Ishikawa (cell line): ENCODE measurements around the gene GNL1.

Experiments used
- CEBPB ChIP-seq: IDR thresholded peaks from 2 replicates; pipeline ENCODE4 v1.6.1; 2012
- CREB1 ChIP-seq: IDR thresholded peaks from 2 replicates; pipeline ENCODE4 v1.6.1; 2012; ENCODE audit warnings: low read depth
- EGR1 ChIP-seq: IDR thresholded peaks from 2 replicates; pipeline ENCODE4 v1.6.1; 2012
- EP300 ChIP-seq: IDR thresholded peaks from 2 replicates; pipeline ENCODE4 v1.6.1; 2012; ENCODE audit warnings: borderline replicate concordance
- FOXM1 ChIP-seq: IDR thresholded peaks from 2 replicates; pipeline ENCODE4 v1.6.1; 2012; ENCODE audit warnings: low read depth, borderline replicate concordance
- NFIC ChIP-seq: IDR thresholded peaks from 2 replicates; pipeline ENCODE4 v1.6.1; 2012
- RAD21 ChIP-seq: IDR thresholded peaks from 2 replicates; pipeline ENCODE4 v1.6.1; 2012; ENCODE audit warnings: low read depth
- TAF1 ChIP-seq: IDR thresholded peaks from 2 replicates; pipeline ENCODE4 v1.6.1; 2012; ENCODE audit warnings: low read depth, mild to moderate bottlenecking
- TCF12 ChIP-seq: IDR thresholded peaks from 2 replicates; pipeline ENCODE4 v1.6.1; 2012; ENCODE audit warnings: low read depth
- TEAD4 ChIP-seq: IDR thresholded peaks from 2 replicates; pipeline ENCODE4 v1.6.1; 2012
- USF1 ChIP-seq: IDR thresholded peaks from 2 replicates; pipeline ENCODE4 v1.6.1; 2012
- YY1 ChIP-seq: IDR thresholded peaks from 2 replicates; pipeline ENCODE4 v1.6.1; 2012; ENCODE audit warnings: low read depth
- ZBTB7A ChIP-seq: IDR thresholded peaks from 2 replicates; pipeline ENCODE4 v1.6.1; 2012; ENCODE audit warnings: low read depth
- TF ChIP-seq, protein P1 (sequence below): IDR thresholded peaks from 2 replicates; pipeline ENCODE4 v1.6.1; 2012
- TF ChIP-seq, protein P2 (sequence below): IDR thresholded peaks from 2 replicates; pipeline ENCODE4 v1.6.1; 2012; ENCODE audit warnings: low read depth, mild to moderate bottlenecking

The GNL1 gene

GRCh38 chr6:30548375-30548774, 7.9 kb downstream of the GNL1 start:
- TF ChIP-seq EGR1 (no peak), YY1 (no peak), RAD21 (no peak), TAF1 (no peak), NFIC (no peak), CEBPB (no peak), EP300 (no peak), TEAD4 (no peak), FOXM1 (no peak), USF1 (no peak), TCF12 (no peak), ZBTB7A (no peak), CREB1 (no peak)
- TF ChIP-seq, protein P1, sequence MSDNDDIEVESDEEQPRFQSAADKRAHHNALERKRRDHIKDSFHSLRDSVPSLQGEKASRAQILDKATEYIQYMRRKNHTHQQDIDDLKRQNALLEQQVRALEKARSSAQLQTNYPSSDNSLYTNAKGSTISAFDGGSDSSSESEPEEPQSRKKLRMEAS = no peak
- TF ChIP-seq, protein P2, sequence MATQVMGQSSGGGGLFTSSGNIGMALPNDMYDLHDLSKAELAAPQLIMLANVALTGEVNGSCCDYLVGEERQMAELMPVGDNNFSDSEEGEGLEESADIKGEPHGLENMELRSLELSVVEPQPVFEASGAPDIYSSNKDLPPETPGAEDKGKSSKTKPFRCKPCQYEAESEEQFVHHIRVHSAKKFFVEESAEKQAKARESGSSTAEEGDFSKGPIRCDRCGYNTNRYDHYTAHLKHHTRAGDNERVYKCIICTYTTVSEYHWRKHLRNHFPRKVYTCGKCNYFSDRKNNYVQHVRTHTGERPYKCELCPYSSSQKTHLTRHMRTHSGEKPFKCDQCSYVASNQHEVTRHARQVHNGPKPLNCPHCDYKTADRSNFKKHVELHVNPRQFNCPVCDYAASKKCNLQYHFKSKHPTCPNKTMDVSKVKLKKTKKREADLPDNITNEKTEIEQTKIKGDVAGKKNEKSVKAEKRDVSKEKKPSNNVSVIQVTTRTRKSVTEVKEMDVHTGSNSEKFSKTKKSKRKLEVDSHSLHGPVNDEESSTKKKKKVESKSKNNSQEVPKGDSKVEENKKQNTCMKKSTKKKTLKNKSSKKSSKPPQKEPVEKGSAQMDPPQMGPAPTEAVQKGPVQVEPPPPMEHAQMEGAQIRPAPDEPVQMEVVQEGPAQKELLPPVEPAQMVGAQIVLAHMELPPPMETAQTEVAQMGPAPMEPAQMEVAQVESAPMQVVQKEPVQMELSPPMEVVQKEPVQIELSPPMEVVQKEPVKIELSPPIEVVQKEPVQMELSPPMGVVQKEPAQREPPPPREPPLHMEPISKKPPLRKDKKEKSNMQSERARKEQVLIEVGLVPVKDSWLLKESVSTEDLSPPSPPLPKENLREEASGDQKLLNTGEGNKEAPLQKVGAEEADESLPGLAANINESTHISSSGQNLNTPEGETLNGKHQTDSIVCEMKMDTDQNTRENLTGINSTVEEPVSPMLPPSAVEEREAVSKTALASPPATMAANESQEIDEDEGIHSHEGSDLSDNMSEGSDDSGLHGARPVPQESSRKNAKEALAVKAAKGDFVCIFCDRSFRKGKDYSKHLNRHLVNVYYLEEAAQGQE = no peak

DNA sequence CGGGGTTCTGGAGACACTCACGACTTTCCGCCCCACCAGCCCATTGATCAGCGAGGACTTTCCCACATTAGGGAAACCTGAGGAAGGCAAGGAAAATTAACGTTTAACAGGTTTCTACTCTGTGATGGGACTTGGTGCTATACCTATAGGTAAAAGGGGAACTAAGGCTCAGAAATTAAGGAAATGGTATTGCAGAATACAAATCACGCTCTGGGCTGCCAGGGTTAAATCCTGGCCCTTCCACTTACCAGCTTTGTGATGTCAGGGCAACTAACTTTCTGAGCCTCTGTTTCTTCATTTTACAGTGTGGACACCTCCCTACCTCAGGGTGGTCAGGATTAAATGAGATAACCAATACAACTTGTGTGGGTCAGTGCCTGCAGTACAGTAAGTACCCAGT, 8.8 kb downstream of the GNL1 start:
- TF ChIP-seq ZBTB7A (no peak), CREB1 (no peak), TCF12 (no peak), FOXM1 (no peak), RAD21 (no peak), NFIC (no peak), USF1 (no peak), CEBPB (no peak), EP300 (no peak), TEAD4 (no peak)

- TF ChIP-seq, protein P1 = no peak
- TF ChIP-seq RAD21 (peak; percentile 53), CREB1 (no peak)
Observed at GRCh38 chr6:30544666-30545272, 11.5 kb downstream of the GNL1 start.

DNA sequence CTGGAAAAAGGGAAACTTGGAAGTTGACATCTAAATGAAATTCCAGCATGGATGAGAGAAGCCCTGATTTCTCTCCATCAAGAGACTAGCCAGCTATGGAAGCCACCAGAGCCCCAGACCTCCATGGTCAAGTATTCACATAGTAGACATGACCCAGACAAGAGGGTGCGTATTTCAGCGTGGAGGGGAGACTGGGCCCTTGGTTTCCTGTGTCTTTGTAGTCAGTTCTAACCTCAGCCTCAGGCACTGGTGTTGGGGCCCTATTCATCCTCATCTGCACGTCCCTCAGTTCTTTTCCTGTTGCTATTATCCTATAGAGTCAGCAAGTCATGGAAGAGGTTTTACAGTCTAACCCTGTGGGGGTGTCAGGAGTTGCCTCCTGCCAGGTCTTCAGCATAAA, 12.5 kb downstream of the GNL1 start:
- TF ChIP-seq TCF12 (no peak), RAD21 (no peak), CREB1 (no peak), CEBPB (no peak), NFIC (no peak), USF1 (no peak), EP300 (no peak), TEAD4 (no peak), FOXM1 (no peak), EGR1 (no peak), ZBTB7A (no peak), TAF1 (no peak)
- TF ChIP-seq, protein P2 = no peak
- TF ChIP-seq, protein P1 = no peak

DNA sequence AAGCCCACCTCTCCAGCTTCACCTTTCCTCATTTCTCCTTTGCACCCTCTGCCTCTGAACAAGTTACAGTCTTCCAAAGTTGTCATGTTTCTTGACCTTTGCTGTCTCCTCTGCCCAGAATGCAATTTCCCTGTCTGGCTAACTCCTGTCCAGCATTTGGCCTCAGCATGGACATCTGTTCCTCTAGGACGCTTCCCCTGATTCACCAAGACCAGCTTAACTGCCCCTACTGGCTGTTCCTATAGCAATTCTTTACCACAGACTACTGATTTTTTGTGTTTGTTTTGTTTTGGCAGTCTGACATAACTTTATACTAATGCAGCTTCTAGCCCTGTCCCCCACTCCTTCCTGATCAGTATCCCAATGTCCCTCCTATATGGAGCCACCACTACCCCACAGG, 13.4 kb downstream of the GNL1 start:
- TF ChIP-seq TEAD4 (no peak), EP300 (no peak), NFIC (no peak), YY1 (no peak)
- TF ChIP-seq, protein P1 = no peak

GRCh38 chr6:30542404-30542725, 13.9 kb downstream of the GNL1 start:
- no peak for TF ChIP-seq CREB1
- no peak for TF ChIP-seq TCF12
- no peak for TF ChIP-seq TAF1
- TF ChIP-seq, protein P1 = no peak
- no peak for TF ChIP-seq EP300
